Nephron (organoid): ENCODE measurements around the gene CBR1.
A peak's percentile ranks its signal among the peaks of the same experiment; 100 is the strongest.
"Not testable (repeated sequence)": the region's sequence is repeated elsewhere in the genome, so short reads cannot be mapped to it uniquely, and the experiment has no call there.

Experiments used
- H3K27ac Mint-ChIP-seq, 3 experiments: 2 replicates each; pipeline ENCODE4 v1.8.0; 2020; ENCODE audit warnings: mixed read lengths in 3 of 3, mild to moderate bottlenecking in 2 of 3, moderate library complexity in 1 of 3
- H3K27me3 Mint-ChIP-seq: 2 replicates; pipeline ENCODE4 v1.8.0; 2021; ENCODE audit warnings: low read depth, mild to moderate bottlenecking, moderate library complexity, mixed read lengths
- H3K36me3 Mint-ChIP-seq: 2 replicates; pipeline ENCODE4 v1.8.0; 2020; ENCODE audit warnings: low read depth, mixed read lengths
- H3K4me1 Mint-ChIP-seq: 2 replicates; pipeline ENCODE4 v1.8.0; 2020; ENCODE audit warnings: mixed read lengths
- H3K4me3 Mint-ChIP-seq, 3 experiments: 2 replicates each; pipeline ENCODE4 v1.8.0; 2020; ENCODE audit warnings: mild to moderate bottlenecking in 3 of 3, mixed read lengths in 3 of 3, moderate library complexity in 2 of 3
- H3K9me3 Mint-ChIP-seq: 2 replicates; pipeline ENCODE4 v1.8.0; 2020; ENCODE audit warnings: mixed read lengths
- CTCF ChIP-seq, 3 experiments: fragments of 200-600 bp; sonication (generic); IDR thresholded peaks; one replicate each; pipeline ENCODE4 v1.5.0; 2021; ENCODE audit warnings: antibody characterized with exemption in 3 of 3; ENCODE audit not compliant: unreplicated experiment in 3 of 3

CBR1 gene

GRCh38 chr21:36097427-36098181, 27.8 kb downstream of the CBR1 start:
- Mint-ChIP-seq H3K27me3 (peaks cover 24% of the 10 kb centered on the region), H3K4me3 (no peak overlapping the region), H3K27ac (peak overlapping the region; percentile 83 to 95 (median 91)), H3K36me3 (peaks cover 6% of the 10 kb centered on the region), H3K9me3 (peaks cover 14% of the 10 kb centered on the region), H3K4me1 (no peaks in the 10 kb centered on the region)
- no peak for TF ChIP-seq CTCF (IDR thresholded peaks at IDR 0.05; ENCODE audit: unreplicated experiment in 3 of 3)

GRCh38 chr21:36098182-36098532, 28.3 kb downstream of the CBR1 start:
- H3K27ac Mint-ChIP-seq, result peak overlapping the region; percentile 83 to 95 (median 91)
- no peak overlapping the region for H3K4me3 Mint-ChIP-seq
- TF ChIP-seq CTCF (IDR thresholded peaks at IDR 0.05; ENCODE audit: unreplicated experiment in 3 of 3), result no peak
- peaks cover 25% of the 10 kb centered on the region for H3K27me3 Mint-ChIP-seq
- no peaks in the 10 kb centered on the region for H3K4me1 Mint-ChIP-seq
- H3K9me3 Mint-ChIP-seq, result peaks cover 15% of the 10 kb centered on the region
- peaks cover 6% of the 10 kb centered on the region for H3K36me3 Mint-ChIP-seq

- no peaks in the 10 kb centered on the region for H3K36me3 Mint-ChIP-seq
- no peak overlapping the region for H3K4me3 Mint-ChIP-seq
- peaks cover 13% of the 10 kb centered on the region for H3K9me3 Mint-ChIP-seq
- peaks cover 28% of the 10 kb centered on the region for H3K27me3 Mint-ChIP-seq
- H3K27ac Mint-ChIP-seq, result peak overlapping the region in 2 of 3 experiments; percentile 55 to 95
- no peaks in the 10 kb centered on the region for H3K4me1 Mint-ChIP-seq
- TF ChIP-seq CTCF (IDR thresholded peaks at IDR 0.05; ENCODE audit: unreplicated experiment in 3 of 3), result no peak
Observed at GRCh38 chr21:36099000-36099399, 29.2 kb downstream of the CBR1 start.

- peaks cover 18% of the 10 kb centered on the region for H3K9me3 Mint-ChIP-seq
- H3K4me1 Mint-ChIP-seq, H3K36me3 Mint-ChIP-seq, H3K4me3 Mint-ChIP-seq: not testable (repeated sequence)
- H3K27me3 Mint-ChIP-seq, result peaks cover 36% of the 10 kb centered on the region
- H3K27ac Mint-ChIP-seq, result peak overlapping the region in 2 of 3 experiments; percentile 55 to 95
Observed at GRCh38 chr21:36099695-36100211, 29.9 kb downstream of the CBR1 start.

- Mint-ChIP-seq H3K9me3 (peaks cover 14% of the 10 kb centered on the region), H3K4me3 (no peak overlapping the region), H3K27me3 (peaks cover 49% of the 10 kb centered on the region), H3K36me3 (no peaks in the 10 kb centered on the region), H3K27ac (no peak overlapping the region), H3K4me1 (peaks cover 9% of the 10 kb centered on the region)
- TF ChIP-seq CTCF (IDR thresholded peaks at IDR 0.05; ENCODE audit: unreplicated experiment in 3 of 3), result no peak
Observed at GRCh38 chr21:36100971-36101641, 31.3 kb downstream of the CBR1 start.

GRCh38 chr21:36103434-36103833, 33.6 kb downstream of the CBR1 start:
- Mint-ChIP-seq H3K9me3 (peaks cover 12% of the 10 kb centered on the region), H3K27ac (no peak overlapping the region), H3K4me1 (peaks cover 9% of the 10 kb centered on the region), H3K36me3 (no peaks in the 10 kb centered on the region), H3K27me3 (peaks cover 69% of the 10 kb centered on the region), H3K4me3 (no peak overlapping the region)
- TF ChIP-seq CTCF (IDR thresholded peaks at IDR 0.05; ENCODE audit: unreplicated experiment in 3 of 3), result no peak
